Trophoblast cell (in vitro differentiated cells and primary cell): ENCODE results near the gene HEXD.

Experiments used
- DNase-seq, 2 donors: peaks; one replicate each; pipeline ENCODE4 v3.0.0-alpha.2; 2016
- H2AFZ ChIP-seq: 2 replicates; pipeline ENCODE4 v1.6.1; 2013; ENCODE audit warnings: low read length, moderate library complexity, mild to moderate bottlenecking; ENCODE audit not compliant: insufficient read depth, poor library complexity
- H2AK5ac ChIP-seq: 2 replicates; pipeline ENCODE4 v1.6.1; 2013; ENCODE audit warnings: mild to moderate bottlenecking, low read length
- H2BK120ac ChIP-seq: 2 replicates; pipeline ENCODE4 v1.6.1; 2013; ENCODE audit warnings: low read length, mild to moderate bottlenecking, moderate library complexity; ENCODE audit not compliant: insufficient read depth, poor library complexity
- H2BK12ac ChIP-seq: 2 replicates; pipeline ENCODE4 v1.6.1; 2013; ENCODE audit warnings: mild to moderate bottlenecking, low read length, moderate library complexity
- H2BK5ac ChIP-seq: 2 replicates; pipeline ENCODE4 v1.6.1; 2013; ENCODE audit warnings: low read length, low read depth, moderate library complexity, mild to moderate bottlenecking; ENCODE audit not compliant: poor library complexity
- H3K14ac ChIP-seq: 2 replicates; pipeline ENCODE4 v1.6.1; 2013; ENCODE audit warnings: mild to moderate bottlenecking, low read length
- H3K18ac ChIP-seq: 2 replicates; pipeline ENCODE4 v1.6.1; 2013; ENCODE audit warnings: mild to moderate bottlenecking, low read length
- H3K23ac ChIP-seq: 2 replicates; pipeline ENCODE4 v1.6.1; 2013; ENCODE audit warnings: low read length
- H3K27ac ChIP-seq: 2 replicates; pipeline ENCODE4 v1.5.1; 2013; ENCODE audit warnings: low read depth, mild to moderate bottlenecking, inconsistent platforms, low read length, moderate library complexity
- H3K27me3 ChIP-seq: 2 replicates; pipeline ENCODE4 v1.6.1; 2013; ENCODE audit warnings: inconsistent platforms, mild to moderate bottlenecking, low read length, moderate library complexity; ENCODE audit not compliant: insufficient read depth
- H3K36me3 ChIP-seq, 2 experiments: 1 replicate in 1 of 2; 2 replicates in 1 of 2; pipeline ENCODE4 v1.6.1; 2013; ENCODE audit warnings: low read length in 2 of 2, mild to moderate bottlenecking in 2 of 2, moderate library complexity in 1 of 2; ENCODE audit not compliant: insufficient read depth in 2 of 2, control insufficient read depth in 1 of 2
- H3K4ac ChIP-seq: 2 replicates; pipeline ENCODE4 v1.6.1; 2013; ENCODE audit warnings: low read depth, mild to moderate bottlenecking, low read length, moderate library complexity
- H3K4me1 ChIP-seq, 2 experiments: 1 replicate in 1 of 2; 2 replicates in 1 of 2; pipeline ENCODE4 v1.6.1; 2013; ENCODE audit warnings: low read length in 2 of 2, mild to moderate bottlenecking in 2 of 2, moderate library complexity in 1 of 2; ENCODE audit not compliant: insufficient read depth in 2 of 2, control insufficient read depth in 1 of 2
- H3K4me2 ChIP-seq: 2 replicates; pipeline ENCODE4 v1.6.1; 2013; ENCODE audit warnings: inconsistent platforms, mild to moderate bottlenecking, low read length, moderate library complexity
- H3K4me3 ChIP-seq: 2 replicates; pipeline ENCODE4 v1.5.1; 2013; ENCODE audit warnings: mild to moderate bottlenecking, low read depth, low read length, inconsistent platforms
- H3K79me1 ChIP-seq: one replicate; pipeline ENCODE4 v1.6.1; 2013; ENCODE audit warnings: low read length
- H3K79me2 ChIP-seq: 2 replicates; pipeline ENCODE4 v1.6.1; 2013; ENCODE audit warnings: low read length, mild to moderate bottlenecking; ENCODE audit not compliant: control insufficient read depth, insufficient read depth, poor library complexity
- H3K9ac ChIP-seq: 2 replicates; pipeline ENCODE4 v1.6.1; 2013; ENCODE audit warnings: mild to moderate bottlenecking, low read length
- H3K9me3 ChIP-seq: 2 replicates; pipeline ENCODE4 v1.6.1; 2013; ENCODE audit warnings: low read depth, mild to moderate bottlenecking, control low read depth, inconsistent platforms, low read length; ENCODE audit not compliant: insufficient read depth
- H4K12ac ChIP-seq: 2 replicates; pipeline ENCODE4 v1.6.1; 2013; ENCODE audit warnings: low read depth, mild to moderate bottlenecking, low read length, moderate library complexity
- H4K8ac ChIP-seq: 2 replicates; pipeline ENCODE4 v1.6.1; 2013; ENCODE audit warnings: low read depth, mild to moderate bottlenecking, low read length, moderate library complexity
- H4K91ac ChIP-seq: one replicate; pipeline ENCODE4 v1.6.1; 2013; ENCODE audit warnings: low read depth, mild to moderate bottlenecking, low read length, moderate library complexity
- WGBS: extraction: QIAGEN DNeasy Blood & Tissue Kit; methylation state at CpG from one replicate; pipeline ENCODE4 v1.1.7; 2013; ENCODE audit warnings: missing lambda C conversion rate; ENCODE audit not compliant: insufficient read length, insufficient coverage; ENCODE audit errors: extremely low coverage; 5-methylcytosine and 5-hydroxymethylcytosine counted together

The HEXD gene

DNA sequence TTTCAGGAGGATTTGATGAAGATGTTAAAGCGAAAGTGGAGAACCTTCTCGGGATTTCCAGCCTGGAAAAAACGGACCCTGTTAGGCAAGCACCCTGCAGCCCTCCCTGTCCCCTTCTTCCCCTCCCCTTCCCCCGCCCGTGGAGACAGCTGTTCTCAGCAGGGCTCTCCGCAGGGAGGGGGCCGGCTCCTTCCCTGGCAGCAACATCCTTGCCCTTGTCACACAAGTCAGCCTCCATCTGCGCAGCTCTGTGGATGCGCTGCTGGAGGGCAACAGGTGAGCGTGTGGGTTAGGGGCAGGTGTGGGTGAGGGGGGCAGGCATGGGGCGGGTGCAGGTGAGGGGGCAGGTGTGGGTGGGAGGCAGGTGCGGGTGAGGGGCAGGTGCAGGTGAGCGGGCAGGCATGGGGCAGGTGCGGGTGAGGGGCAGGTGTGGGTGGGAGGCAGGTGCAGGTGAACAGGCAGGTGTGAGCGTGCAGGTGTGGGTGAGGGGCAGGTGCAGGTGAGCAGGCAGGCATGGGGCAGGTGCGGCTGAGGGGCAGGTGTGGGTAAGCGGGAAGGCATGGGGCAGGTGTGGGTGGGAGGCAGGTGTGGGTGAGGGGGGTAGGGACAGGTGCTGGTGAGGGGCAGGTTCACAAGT, 23.0 kb downstream of the HEXD start:
- Histone ChIP-seq H3K4me1 (no peaks in the 10 kb centered on the region), H4K91ac (no peak overlapping the region), H2BK120ac (no peak overlapping the region), H3K4ac (no peak overlapping the region), H3K27me3 (no peaks in the 10 kb centered on the region), H2AFZ (no peak overlapping the region), H3K4me3 (peak overlapping the region; percentile 54), H3K27ac (no peak overlapping the region), H3K23ac (no peak overlapping the region), H4K8ac (no peak overlapping the region), H3K79me1 (no peaks in the 10 kb centered on the region), H4K12ac (no peak overlapping the region), H2BK5ac (no peak overlapping the region), H3K14ac (no peak overlapping the region), H3K18ac (no peak overlapping the region), H3K4me2 (no peak overlapping the region), H3K9me3 (no peaks in the 10 kb centered on the region), H3K36me3 (peaks cover 46 to 49% of the 10 kb centered on the region in 2 experiments), H2BK12ac (no peak overlapping the region), H3K79me2 (no peaks in the 10 kb centered on the region), H3K9ac (no peak overlapping the region), H2AK5ac (no peak overlapping the region)
- no CpG with 5 or more reads among the region's 17 CpGs for WGBS
- peak; percentile 21 to 55 for DNase-seq

DNA sequence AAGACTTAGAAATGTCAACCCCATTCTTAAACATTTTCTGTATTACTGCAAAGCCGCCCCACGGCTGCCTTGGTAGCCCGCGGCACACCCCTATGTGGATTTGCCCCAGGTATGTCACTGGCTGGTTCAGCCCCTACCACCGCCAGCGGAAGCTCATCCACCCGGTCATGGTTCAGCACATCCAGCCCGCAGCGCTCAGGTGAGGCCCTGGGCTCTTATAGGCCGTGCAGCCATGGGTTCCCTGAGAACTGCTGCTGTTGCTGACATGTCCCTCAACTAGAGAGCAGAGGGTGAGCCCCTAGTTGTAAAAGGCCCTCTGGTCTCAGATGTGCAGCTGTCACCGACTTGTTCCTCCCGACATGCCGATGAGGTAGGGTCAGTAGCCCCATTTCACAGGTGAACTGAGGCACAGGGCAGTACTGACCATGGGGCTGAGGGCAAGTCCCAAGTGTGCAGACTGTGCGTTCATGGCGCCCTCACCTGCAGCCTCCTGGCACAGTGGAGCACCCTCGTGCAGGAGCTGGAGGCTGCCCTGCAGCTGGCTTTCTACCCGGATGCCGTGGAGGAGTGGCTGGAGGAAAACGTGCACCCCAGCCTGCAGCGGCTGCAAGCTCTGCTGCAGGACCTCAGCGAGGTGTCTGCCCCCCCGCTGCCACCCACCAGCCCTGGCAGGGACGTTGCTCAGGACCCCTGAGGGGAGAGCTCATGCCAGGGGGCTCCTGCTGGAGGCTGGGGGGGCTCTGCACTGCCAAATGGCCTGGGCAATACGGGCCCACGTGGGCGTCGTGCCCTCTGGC, 23.7 kb downstream of the HEXD start:
- no peak overlapping the region for H2AFZ ChIP-seq
- H3K14ac ChIP-seq, result no peak overlapping the region
- no peak overlapping the region for H3K27ac ChIP-seq
- no peak overlapping the region for H4K12ac ChIP-seq
- no peak overlapping the region for H4K8ac ChIP-seq
- no peaks in the 10 kb centered on the region for H3K9me3 ChIP-seq
- H2AK5ac ChIP-seq, result no peak overlapping the region
- no peak overlapping the region for H3K4ac ChIP-seq
- H3K79me1 ChIP-seq, result no peaks in the 10 kb centered on the region
- H3K9ac ChIP-seq, result no peak overlapping the region
- no peak overlapping the region for H4K91ac ChIP-seq
- WGBS, result no CpG with 5 or more reads among the region's 27 CpGs
- no peak overlapping the region for H2BK5ac ChIP-seq
- no peaks in the 10 kb centered on the region for H3K79me2 ChIP-seq
- H2BK12ac ChIP-seq, result no peak overlapping the region
- H3K27me3 ChIP-seq, result no peaks in the 10 kb centered on the region
- peaks cover 46 to 51% of the 10 kb centered on the region in 2 experiments for H3K36me3 ChIP-seq
- H3K4me3 ChIP-seq, result no peak overlapping the region
- H3K18ac ChIP-seq, result no peak overlapping the region
- H3K4me2 ChIP-seq, result no peak overlapping the region
- peak; percentile 92 for DNase-seq
- H3K4me1 ChIP-seq, result peaks cover 0 to 2% of the 10 kb centered on the region in 2 experiments
- H3K23ac ChIP-seq, result no peak overlapping the region
- H2BK120ac ChIP-seq, result no peak overlapping the region

DNA sequence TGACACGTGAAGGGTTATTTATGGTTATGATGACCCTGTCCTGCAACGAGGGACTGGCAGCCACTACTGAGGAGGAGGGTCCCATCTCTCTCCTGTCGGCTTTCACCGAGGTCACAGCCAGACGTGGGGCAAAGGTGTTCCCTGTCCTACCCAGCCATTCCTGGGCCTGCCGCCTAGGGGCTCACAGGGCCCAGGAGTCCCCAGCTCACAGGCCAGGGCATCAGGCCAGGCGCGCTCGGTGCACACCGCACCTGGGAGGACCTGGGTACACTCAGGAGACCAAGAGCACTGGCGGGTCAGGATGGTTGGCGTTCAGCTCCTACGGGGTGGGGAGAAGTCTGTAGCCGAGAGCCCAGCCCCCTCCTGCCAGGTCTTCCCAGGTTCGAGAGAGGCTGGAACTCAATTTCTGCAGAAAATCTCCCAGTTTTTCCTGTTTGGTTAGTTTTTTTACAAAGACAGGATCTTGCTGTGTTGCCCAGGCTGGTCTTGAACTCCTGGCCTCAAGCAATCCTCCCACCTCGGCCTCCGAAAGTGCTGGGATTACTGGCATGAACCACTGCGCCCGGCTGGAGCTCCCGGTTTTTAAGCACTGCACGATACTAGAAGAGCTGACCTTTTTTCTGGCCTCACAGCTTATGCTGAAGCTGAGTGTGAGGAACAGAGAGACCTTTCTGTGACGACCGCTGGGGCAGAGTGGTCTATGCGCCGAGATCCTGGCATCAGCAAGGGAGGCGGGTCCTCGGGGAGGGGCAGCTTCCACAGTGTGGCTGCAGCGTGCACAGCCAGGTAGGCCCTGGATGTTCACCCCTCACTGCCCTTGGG, 24.7 kb downstream of the HEXD start:
- H3K9ac ChIP-seq, result no peak overlapping the region
- H3K14ac ChIP-seq, result no peak overlapping the region
- H3K23ac ChIP-seq, result no peak overlapping the region
- H2BK12ac ChIP-seq, result no peak overlapping the region
- no peak overlapping the region for H3K18ac ChIP-seq
- peak in 1 of 2 donors; percentile 19 for DNase-seq
- H3K79me2 ChIP-seq, result no peaks in the 10 kb centered on the region
- no peak overlapping the region for H2BK120ac ChIP-seq
- H2AK5ac ChIP-seq, result no peak overlapping the region
- H3K79me1 ChIP-seq, result no peaks in the 10 kb centered on the region
- H2BK5ac ChIP-seq, result no peak overlapping the region
- H2AFZ ChIP-seq, result no peak overlapping the region
- no peak overlapping the region for H4K12ac ChIP-seq
- WGBS, result no CpG with 5 or more reads among the region's 28 CpGs
- H3K4me3 ChIP-seq, result no peak overlapping the region
- peaks cover 0 to 2% of the 10 kb centered on the region in 2 experiments for H3K4me1 ChIP-seq
- no peak overlapping the region for H3K27ac ChIP-seq
- no peak overlapping the region for H3K4me2 ChIP-seq
- H3K4ac ChIP-seq, result no peak overlapping the region
- no peaks in the 10 kb centered on the region for H3K9me3 ChIP-seq
- H4K91ac ChIP-seq, result no peak overlapping the region
- H3K27me3 ChIP-seq, result no peaks in the 10 kb centered on the region
- no peak overlapping the region for H4K8ac ChIP-seq
- peaks cover 42 to 48% of the 10 kb centered on the region in 2 experiments for H3K36me3 ChIP-seq

DNA sequence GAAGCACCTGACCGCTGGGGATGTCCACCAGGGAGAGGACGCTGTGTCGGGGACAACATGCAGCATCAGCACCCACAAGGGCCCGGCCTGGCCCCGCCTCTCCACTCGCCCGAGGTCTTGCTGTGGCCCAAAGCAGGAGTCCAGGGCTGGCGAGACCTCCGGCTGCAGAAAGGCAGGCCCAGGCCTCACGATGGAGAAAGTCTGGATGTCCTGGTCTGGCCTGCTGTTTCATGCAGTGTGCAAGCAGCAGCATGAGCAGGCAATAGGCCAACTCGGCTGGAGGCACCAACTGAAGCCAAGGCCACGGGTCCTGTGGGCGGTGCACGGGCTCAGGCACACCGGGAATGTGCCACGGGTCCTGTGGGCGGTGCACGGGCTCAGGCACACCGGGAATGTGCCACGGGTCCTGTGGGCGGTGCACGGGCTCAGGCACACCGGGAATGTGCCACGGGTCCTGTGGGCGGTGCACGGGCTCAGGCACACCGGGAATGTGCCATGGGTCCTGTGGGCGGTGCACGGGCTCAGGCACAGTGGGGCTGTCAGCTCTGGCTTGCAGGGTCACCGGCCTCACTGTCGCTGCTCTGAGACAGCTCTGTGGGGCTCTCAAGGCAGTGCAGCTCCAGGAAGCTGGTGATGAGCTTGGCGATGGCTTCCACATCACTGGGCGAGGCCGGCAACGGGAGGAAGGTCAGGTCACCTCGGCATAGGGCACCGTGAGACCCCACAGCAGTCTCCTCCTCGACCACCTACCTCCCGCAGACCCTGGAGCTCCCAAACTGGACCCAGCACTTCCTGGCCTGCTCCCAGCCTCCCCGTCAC, 25.5 kb downstream of the HEXD start:
- H2BK120ac ChIP-seq, result no peak overlapping the region
- H3K4me3 ChIP-seq, result no peak overlapping the region
- H3K18ac ChIP-seq, result no peak overlapping the region
- H3K27me3 ChIP-seq, result no peaks in the 10 kb centered on the region
- H3K79me1 ChIP-seq, result no peaks in the 10 kb centered on the region
- H3K23ac ChIP-seq, result no peak overlapping the region
- no peak for DNase-seq
- no peak overlapping the region for H3K4ac ChIP-seq
- no peak overlapping the region for H3K27ac ChIP-seq
- H3K14ac ChIP-seq, result no peak overlapping the region
- peaks cover 42 to 50% of the 10 kb centered on the region in 2 experiments for H3K36me3 ChIP-seq
- WGBS, result no CpG with 5 or more reads among the region's 40 CpGs
- no peak overlapping the region for H2BK12ac ChIP-seq
- H2BK5ac ChIP-seq, result no peak overlapping the region
- no peak overlapping the region for H2AFZ ChIP-seq
- H3K9ac ChIP-seq, result no peak overlapping the region
- H4K8ac ChIP-seq, result no peak overlapping the region
- no peaks in the 10 kb centered on the region for H3K79me2 ChIP-seq
- H4K12ac ChIP-seq, result no peak overlapping the region
- no peak overlapping the region for H3K4me2 ChIP-seq
- no peaks in the 10 kb centered on the region for H3K9me3 ChIP-seq
- no peak overlapping the region for H4K91ac ChIP-seq
- H2AK5ac ChIP-seq, result no peak overlapping the region
- H3K4me1 ChIP-seq, result peaks cover 0 to 2% of the 10 kb centered on the region in 2 experiments
